Left ventricle myocardium inferior (tissue), 1 donor: ENCODE data around the gene TESK2. TPM values are rescaled to one million over a fixed set of nuclear protein-coding genes. Genes with fewer than 3 reads are reported as not detected.

Experiments used
- DNase-seq: peaks from one replicate; pipeline ENCODE4 v3.0.0-alpha.2; 2020
- H3K27ac ChIP-seq: fragments of 200-600 bp; replicated peaks from 2 replicates; pipeline ENCODE4 v1.8.0; 2021
- H3K27me3 ChIP-seq: fragments of 200-600 bp; 2 replicates; pipeline ENCODE4 v1.8.0; 2021; ENCODE audit warnings: low read depth
- H3K36me3 ChIP-seq: fragments of 200-600 bp; 2 replicates; pipeline ENCODE4 v1.8.0; 2021
- H3K4me1 ChIP-seq: fragments of 200-600 bp; 2 replicates; pipeline ENCODE4 v1.8.0; 2021
- H3K4me3 ChIP-seq: fragments of 200-600 bp; 2 replicates; pipeline ENCODE4 v1.8.0; 2021; ENCODE audit warnings: mild to moderate bottlenecking, moderate library complexity
- H3K9me3 ChIP-seq: fragments of 200-600 bp; replicated peaks from 2 replicates; pipeline ENCODE4 v1.8.0; 2021
- intact Hi-C: fragments of 100-400 bp; cut with micrococcal nuclease; formaldehyde crosslinking; loops from one replicate; pipeline ENCODE4 v1.11.0; 2022
- total RNA-seq: library from RNA; stranded (reverse); fragmentation: NEBNext Ultra II Directional; extraction: Animal tissue kit (Norgen Biotek cat#: 25700); gene quantifications from one replicate; pipeline ENCODE4 v1.2.1, GENCODE V29; 2021
- TF ChIP-seq, protein P1 (sequence below): fragments of 200-600 bp; IDR thresholded peaks from 2 replicates; pipeline ENCODE4 v1.8.0; 2021; ENCODE audit warnings: antibody characterized with exemption, mild to moderate bottlenecking, borderline replicate concordance
- donor health status: DM: no; HTN: yes; CAD: no; lungs with severe emphysema.

TESK2 gene
- total RNA-seq, 1 donor from 2014 or later, result 1.4 TPM

DNA sequence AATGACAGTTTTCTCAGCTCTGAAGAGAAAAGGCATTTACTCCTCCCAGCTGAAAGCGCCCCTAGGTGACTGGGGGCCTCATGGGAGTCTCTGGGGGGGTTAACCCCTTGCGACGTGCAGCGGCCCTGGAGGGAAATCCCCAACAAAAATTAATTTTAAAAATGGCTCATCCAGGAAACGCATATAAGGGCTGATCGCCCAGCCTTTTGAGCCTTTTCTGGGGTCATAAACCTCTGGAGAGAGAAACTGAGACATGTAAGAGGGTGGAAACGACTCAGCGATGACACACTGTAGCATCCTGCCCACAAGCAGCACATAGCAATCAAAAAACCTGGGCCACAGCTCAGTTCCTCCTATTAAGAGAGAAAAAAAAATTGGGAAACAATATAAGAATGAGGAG, 184.6 kb downstream of the TESK2 start:
- H3K27me3 ChIP-seq, result no peaks in the 10 kb centered on the region
- peaks cover 21% of the 10 kb centered on the region for H3K4me1 ChIP-seq
- H3K36me3 ChIP-seq, result no peaks in the 10 kb centered on the region
- H3K4me3 ChIP-seq, result no peak overlapping the region
- H3K27ac ChIP-seq, result no peak overlapping the region
- TF ChIP-seq, protein P1, sequence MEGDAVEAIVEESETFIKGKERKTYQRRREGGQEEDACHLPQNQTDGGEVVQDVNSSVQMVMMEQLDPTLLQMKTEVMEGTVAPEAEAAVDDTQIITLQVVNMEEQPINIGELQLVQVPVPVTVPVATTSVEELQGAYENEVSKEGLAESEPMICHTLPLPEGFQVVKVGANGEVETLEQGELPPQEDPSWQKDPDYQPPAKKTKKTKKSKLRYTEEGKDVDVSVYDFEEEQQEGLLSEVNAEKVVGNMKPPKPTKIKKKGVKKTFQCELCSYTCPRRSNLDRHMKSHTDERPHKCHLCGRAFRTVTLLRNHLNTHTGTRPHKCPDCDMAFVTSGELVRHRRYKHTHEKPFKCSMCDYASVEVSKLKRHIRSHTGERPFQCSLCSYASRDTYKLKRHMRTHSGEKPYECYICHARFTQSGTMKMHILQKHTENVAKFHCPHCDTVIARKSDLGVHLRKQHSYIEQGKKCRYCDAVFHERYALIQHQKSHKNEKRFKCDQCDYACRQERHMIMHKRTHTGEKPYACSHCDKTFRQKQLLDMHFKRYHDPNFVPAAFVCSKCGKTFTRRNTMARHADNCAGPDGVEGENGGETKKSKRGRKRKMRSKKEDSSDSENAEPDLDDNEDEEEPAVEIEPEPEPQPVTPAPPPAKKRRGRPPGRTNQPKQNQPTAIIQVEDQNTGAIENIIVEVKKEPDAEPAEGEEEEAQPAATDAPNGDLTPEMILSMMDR, result no peak
- intact Hi-C loops, result no loop called here
- no peak for DNase-seq
- no peaks in the 10 kb centered on the region for H3K9me3 ChIP-seq

- TF ChIP-seq, protein P1, result no peak
- no peak overlapping the region for H3K27ac ChIP-seq
- no peaks in the 10 kb centered on the region for H3K27me3 ChIP-seq
- no peak overlapping the region for H3K4me3 ChIP-seq
- no peaks in the 10 kb centered on the region for H3K9me3 ChIP-seq
- no peak for DNase-seq
- intact Hi-C loops, result no loop called here
- no peaks in the 10 kb centered on the region for H3K36me3 ChIP-seq
- peaks cover 21% of the 10 kb centered on the region for H3K4me1 ChIP-seq
Observed at GRCh38 chr1:45305231-45305630, 185.7 kb downstream of the TESK2 start.

GRCh38 chr1:45304311-45305081, 186.5 kb downstream of the TESK2 start:
- H3K4me3 ChIP-seq, result peak overlapping the region; percentile 87
- intact Hi-C loops, result no loop called here
- no peak for DNase-seq
- no peaks in the 10 kb centered on the region for H3K9me3 ChIP-seq
- H3K4me1 ChIP-seq, result peaks cover 21% of the 10 kb centered on the region
- TF ChIP-seq, protein P1, result no peak
- H3K36me3 ChIP-seq, result no peaks in the 10 kb centered on the region
- peak overlapping the region; percentile 97 for H3K27ac ChIP-seq
- no peaks in the 10 kb centered on the region for H3K27me3 ChIP-seq

DNA sequence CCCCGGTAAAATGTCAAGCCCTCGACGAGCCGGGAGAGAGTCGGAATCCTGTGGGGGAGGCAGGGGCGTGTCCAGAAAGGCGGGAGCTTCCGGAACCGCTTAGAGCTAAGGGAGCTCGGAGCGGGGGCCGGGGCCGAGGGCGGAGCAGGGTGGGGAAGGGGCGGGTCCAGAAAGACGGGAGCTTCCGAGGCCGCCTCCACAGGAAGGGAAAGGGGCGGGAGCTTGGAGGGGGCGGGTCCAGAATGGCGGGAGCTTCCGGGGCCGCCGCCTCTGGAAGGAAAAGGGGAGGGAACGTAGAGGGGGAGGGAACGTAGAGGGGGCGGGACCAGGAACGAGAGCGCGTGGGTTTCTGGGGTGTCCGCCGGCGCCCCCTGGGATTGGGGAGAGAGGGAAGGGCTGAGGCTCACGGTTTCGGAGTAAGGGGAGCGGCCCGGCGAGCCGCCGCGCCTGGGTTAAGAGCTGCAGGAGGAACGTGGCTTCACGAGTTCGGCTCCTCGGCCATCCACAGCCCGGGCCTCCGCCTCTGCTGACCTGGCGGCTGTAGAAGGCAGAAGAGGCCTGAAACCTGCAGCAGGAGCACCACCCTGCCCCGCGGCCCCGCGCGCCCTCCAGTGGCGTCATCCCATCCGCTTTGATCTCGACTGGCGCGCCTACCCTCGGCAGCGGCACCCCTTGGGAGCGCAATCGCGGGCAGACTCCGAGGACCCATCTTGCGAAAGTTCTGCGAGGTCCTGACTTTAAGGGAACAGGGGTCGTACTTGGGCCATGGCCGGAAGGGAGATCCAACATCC, 187.2 kb downstream of the TESK2 start:
- H3K36me3 ChIP-seq, result no peaks in the 10 kb centered on the region
- no peaks in the 10 kb centered on the region for H3K27me3 ChIP-seq
- TF ChIP-seq, protein P1, result peak; percentile 69
- H3K4me3 ChIP-seq, result peak overlapping the region; percentile 87
- DNase-seq, result peak; percentile 99
- peak overlapping the region; percentile 97 for H3K27ac ChIP-seq
- no peaks in the 10 kb centered on the region for H3K9me3 ChIP-seq
- intact Hi-C loops, result no loop called here
- H3K4me1 ChIP-seq, result peaks cover 21% of the 10 kb centered on the region

GRCh38 chr1:45302505-45303150, 188.3 kb downstream of the TESK2 start:
- Histone ChIP-seq H3K4me3 (peak overlapping the region; percentile 87), H3K9me3 (no peaks in the 10 kb centered on the region), H3K27me3 (no peaks in the 10 kb centered on the region), H3K36me3 (no peaks in the 10 kb centered on the region), H3K4me1 (peaks cover 21% of the 10 kb centered on the region), H3K27ac (peak overlapping the region; percentile 97)
- intact Hi-C loops, result no loop called here
- DNase-seq, result no peak
- TF ChIP-seq, protein P1, result no peak
